ENCODE results near the gene ZNF563.

GRCh38 chr19:12294249-12295158, 38.9 kb downstream of the ZNF563 start, which contains the start of gene ZNF44:
- no peak for TF ChIP-seq EP300 (IDR thresholded peaks at IDR 0.05)
- peak; percentile 71 for TF ChIP-seq POLR2A (IDR thresholded peaks at IDR 0.05)
- peak in 1 of 3 donors; percentile 16 for TF ChIP-seq CTCF (IDR thresholded peaks at IDR 0.05)

All from ovary (tissue), 3 donors.